GM12878 (cell line): ENCODE results near the gene DARS1.

ENCODE experiments used
- BHLHE40 ChIP-seq, 2 experiments: fragments of 450-650 bp in 1 of 2; IDR thresholded peaks; 2 replicates each; pipeline ENCODE4 v1.6.1; 2011 to 2017; ENCODE audit warnings: low read depth in 2 of 2, borderline replicate concordance in 1 of 2, improper control_type of control experiment in 1 of 2, low read length in 1 of 2, mild to moderate bottlenecking in 1 of 2
- BRCA1 ChIP-seq: IDR thresholded peaks from 2 replicates; pipeline ENCODE4 v1.6.1; 2011; ENCODE audit warnings: low read depth, low read length, improper control_type of control experiment
- ELK1 ChIP-seq: IDR thresholded peaks from 2 replicates; pipeline ENCODE4 v1.6.1; 2012; ENCODE audit warnings: low read depth, low read length, improper control_type of control experiment
- EP300 ChIP-seq, 2 experiments: fragments of 150-350 bp in 1 of 2; IDR thresholded peaks; 2 replicates each; pipeline ENCODE4 v1.6.1; 2011 to 2012; ENCODE audit warnings: low read depth in 2 of 2, low read length in 2 of 2, borderline replicate concordance in 1 of 2, improper control_type of control experiment in 1 of 2, inconsistent platforms in 1 of 2; ENCODE audit not compliant: control insufficient read depth in 1 of 2
- JUND ChIP-seq: IDR thresholded peaks from 2 replicates; pipeline ENCODE4 v1.6.1; 2012; ENCODE audit warnings: low read depth, mild to moderate bottlenecking, low read length, improper control_type of control experiment, moderate library complexity
- TAF1 ChIP-seq: IDR thresholded peaks from 2 replicates; pipeline ENCODE4 v1.6.1; 2011; ENCODE audit warnings: mild to moderate bottlenecking, low read depth, low read length, borderline replicate concordance
- TARDBP ChIP-seq: IDR thresholded peaks from 2 replicates; pipeline ENCODE4 v1.6.1; 2016; ENCODE audit warnings: borderline replicate concordance
- TCF7 ChIP-seq: IDR thresholded peaks from 2 replicates; pipeline ENCODE4 v1.6.1; 2014; ENCODE audit warnings: antibody characterized with exemption, borderline replicate concordance
- TF ChIP-seq, protein P1 (sequence below): fragments of 450-650 bp; formaldehyde crosslinking; IDR thresholded peaks from 2 replicates; pipeline ENCODE4 v1.4.0; 2020; ENCODE audit warnings: mild to moderate bottlenecking, moderate library complexity
- TF ChIP-seq, protein P2 (sequence below): IDR thresholded peaks from 2 replicates; pipeline ENCODE4 v1.6.1; 2011; ENCODE audit warnings: low read depth, low read length, improper control_type of control experiment, borderline replicate concordance
- TF ChIP-seq, protein P3 (sequence below): IDR thresholded peaks from 2 replicates; pipeline ENCODE4 v1.6.1; 2012; ENCODE audit warnings: low read depth, low read length, improper control_type of control experiment
- TF ChIP-seq, protein P4 (sequence below), 3 experiments: IDR thresholded peaks in 2 of 3; conservative IDR thresholded peaks in 1 of 3; 2 replicates each; pipeline ENCODE4 v1.5.1; 2011; ENCODE audit warnings: low read depth in 3 of 3, low read length in 3 of 3, mild to moderate bottlenecking in 3 of 3, control low read depth in 2 of 3, moderate library complexity in 2 of 3, inconsistent platforms in 1 of 3, mixed read lengths in 1 of 3; ENCODE audit not compliant: control insufficient read depth in 2 of 3, insufficient read depth in 1 of 3; ENCODE audit errors: extremely low read depth in 1 of 3

GRCh38 chr2:135960150-135960549 is 25.3 kb downstream of the DARS1 start:
- TF ChIP-seq, protein P1, sequence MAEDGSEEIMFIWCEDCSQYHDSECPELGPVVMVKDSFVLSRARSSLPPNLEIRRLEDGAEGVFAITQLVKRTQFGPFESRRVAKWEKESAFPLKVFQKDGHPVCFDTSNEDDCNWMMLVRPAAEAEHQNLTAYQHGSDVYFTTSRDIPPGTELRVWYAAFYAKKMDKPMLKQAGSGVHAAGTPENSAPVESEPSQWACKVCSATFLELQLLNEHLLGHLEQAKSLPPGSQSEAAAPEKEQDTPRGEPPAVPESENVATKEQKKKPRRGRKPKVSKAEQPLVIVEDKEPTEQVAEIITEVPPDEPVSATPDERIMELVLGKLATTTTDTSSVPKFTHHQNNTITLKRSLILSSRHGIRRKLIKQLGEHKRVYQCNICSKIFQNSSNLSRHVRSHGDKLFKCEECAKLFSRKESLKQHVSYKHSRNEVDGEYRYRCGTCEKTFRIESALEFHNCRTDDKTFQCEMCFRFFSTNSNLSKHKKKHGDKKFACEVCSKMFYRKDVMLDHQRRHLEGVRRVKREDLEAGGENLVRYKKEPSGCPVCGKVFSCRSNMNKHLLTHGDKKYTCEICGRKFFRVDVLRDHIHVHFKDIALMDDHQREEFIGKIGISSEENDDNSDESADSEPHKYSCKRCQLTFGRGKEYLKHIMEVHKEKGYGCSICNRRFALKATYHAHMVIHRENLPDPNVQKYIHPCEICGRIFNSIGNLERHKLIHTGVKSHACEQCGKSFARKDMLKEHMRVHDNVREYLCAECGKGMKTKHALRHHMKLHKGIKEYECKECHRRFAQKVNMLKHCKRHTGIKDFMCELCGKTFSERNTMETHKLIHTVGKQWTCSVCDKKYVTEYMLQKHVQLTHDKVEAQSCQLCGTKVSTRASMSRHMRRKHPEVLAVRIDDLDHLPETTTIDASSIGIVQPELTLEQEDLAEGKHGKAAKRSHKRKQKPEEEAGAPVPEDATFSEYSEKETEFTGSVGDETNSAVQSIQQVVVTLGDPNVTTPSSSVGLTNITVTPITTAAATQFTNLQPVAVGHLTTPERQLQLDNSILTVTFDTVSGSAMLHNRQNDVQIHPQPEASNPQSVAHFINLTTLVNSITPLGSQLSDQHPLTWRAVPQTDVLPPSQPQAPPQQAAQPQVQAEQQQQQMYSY (CRISPR knock-in tag), result no peak
- TF ChIP-seq, protein P2, sequence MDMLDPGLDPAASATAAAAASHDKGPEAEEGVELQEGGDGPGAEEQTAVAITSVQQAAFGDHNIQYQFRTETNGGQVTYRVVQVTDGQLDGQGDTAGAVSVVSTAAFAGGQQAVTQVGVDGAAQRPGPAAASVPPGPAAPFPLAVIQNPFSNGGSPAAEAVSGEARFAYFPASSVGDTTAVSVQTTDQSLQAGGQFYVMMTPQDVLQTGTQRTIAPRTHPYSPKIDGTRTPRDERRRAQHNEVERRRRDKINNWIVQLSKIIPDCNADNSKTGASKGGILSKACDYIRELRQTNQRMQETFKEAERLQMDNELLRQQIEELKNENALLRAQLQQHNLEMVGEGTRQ, result no peak
- TF ChIP-seq BHLHE40 (IDR thresholded peaks at IDR 0.05; ENCODE audit: borderline replicate concordance in 1 of 2, low read depth in 2 of 2, low read length in 1 of 2) (no peak), EP300 (IDR thresholded peaks at IDR 0.05; ENCODE audit: borderline replicate concordance in 1 of 2, control insufficient read depth in 1 of 2, low read depth in 2 of 2, low read length in 2 of 2) (no peak), JUND (no peak), TAF1 (no peak), TARDBP (no peak), BRCA1 (no peak), TCF7 (no peak), ELK1 (no peak)
- TF ChIP-seq, protein P3, sequence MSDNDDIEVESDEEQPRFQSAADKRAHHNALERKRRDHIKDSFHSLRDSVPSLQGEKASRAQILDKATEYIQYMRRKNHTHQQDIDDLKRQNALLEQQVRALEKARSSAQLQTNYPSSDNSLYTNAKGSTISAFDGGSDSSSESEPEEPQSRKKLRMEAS, result no peak
- TF ChIP-seq, protein P4, sequence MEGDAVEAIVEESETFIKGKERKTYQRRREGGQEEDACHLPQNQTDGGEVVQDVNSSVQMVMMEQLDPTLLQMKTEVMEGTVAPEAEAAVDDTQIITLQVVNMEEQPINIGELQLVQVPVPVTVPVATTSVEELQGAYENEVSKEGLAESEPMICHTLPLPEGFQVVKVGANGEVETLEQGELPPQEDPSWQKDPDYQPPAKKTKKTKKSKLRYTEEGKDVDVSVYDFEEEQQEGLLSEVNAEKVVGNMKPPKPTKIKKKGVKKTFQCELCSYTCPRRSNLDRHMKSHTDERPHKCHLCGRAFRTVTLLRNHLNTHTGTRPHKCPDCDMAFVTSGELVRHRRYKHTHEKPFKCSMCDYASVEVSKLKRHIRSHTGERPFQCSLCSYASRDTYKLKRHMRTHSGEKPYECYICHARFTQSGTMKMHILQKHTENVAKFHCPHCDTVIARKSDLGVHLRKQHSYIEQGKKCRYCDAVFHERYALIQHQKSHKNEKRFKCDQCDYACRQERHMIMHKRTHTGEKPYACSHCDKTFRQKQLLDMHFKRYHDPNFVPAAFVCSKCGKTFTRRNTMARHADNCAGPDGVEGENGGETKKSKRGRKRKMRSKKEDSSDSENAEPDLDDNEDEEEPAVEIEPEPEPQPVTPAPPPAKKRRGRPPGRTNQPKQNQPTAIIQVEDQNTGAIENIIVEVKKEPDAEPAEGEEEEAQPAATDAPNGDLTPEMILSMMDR (IDR thresholded peaks at IDR 0.05 in 2 of 3, conservative IDR thresholded peaks at IDR 0.05 in 1 of 3; ENCODE audit: control insufficient read depth in 2 of 3, extremely low read depth in 1 of 3, insufficient read depth in 1 of 3, low read depth in 3 of 3, low read length in 3 of 3), result no peak
